ENCODE results near the gene C1QBP. TPM values are rescaled to one million over a fixed set of nuclear protein-coding genes. Genes with fewer than 3 reads are reported as not detected.

C1QBP gene
- total and polyA plus RNA-seq, 2 of the 4 experiments (the other 2 are of a cell fraction): 172 to 173 TPM

DNA sequence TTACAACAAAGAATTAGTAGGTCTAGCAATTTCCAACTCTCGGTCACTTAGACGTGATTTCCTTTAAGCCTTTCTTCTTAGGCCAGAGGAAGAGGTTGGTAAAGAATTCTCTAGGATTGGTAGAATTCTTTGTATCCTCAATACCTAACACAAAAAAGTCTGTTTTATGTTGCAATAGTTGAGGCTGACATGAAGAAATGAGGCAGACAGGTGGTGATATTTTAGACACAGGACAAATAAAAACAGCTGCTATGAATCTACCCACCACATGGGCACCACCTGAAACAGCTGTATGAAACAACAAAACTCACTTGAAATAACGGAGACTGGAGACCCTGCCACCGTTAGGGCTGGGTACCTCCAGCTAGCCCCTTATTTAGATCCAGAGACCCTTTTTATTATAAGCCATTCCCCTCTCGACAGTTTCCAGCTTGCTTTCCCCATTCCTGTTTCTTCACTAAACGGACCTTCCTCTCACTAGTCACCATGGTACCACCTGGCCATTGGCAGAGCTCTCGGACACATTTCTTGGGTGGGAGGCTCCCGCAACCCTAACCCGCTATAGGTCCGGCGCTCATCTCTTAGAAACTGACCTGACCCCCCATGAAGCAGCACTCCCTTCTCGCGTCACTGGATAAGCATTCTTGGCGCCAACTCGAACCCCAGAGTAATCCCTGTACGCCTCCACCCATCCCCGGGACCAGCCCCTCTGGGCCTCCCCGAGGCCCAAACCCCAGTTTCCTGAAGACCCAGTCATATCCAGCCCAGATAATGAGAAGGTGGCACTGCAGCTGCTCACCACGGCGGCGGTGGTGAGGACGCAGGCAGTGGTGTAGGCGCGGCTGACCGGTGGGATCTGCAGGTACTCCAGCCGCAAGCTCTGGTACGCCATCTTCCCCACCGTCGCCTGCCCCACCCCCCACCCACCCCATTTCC is 46.6 kb upstream of the C1QBP start, which contains the start of gene DERL2:
DERL2 (minus strand) TSS at position 909 of the 936 bp plus-strand sequence; CDS start at position 892, 17 bp downstream.
- dilution Hi-C loops (cut with HindIII; ENCODE audit: low sequenced_read_pairs, unreplicated experiment): no loop called here
- POLR2A ChIA-PET (ENCODE audit: unreplicated experiment): interaction anchor here (0.7 to 1.1 kb wide), 4 partner anchors 13 to 42 kb away, joined by 3 to 5 read pairs (median 4); a partner anchor contains a TSS
- Histone ChIP-seq H2AK5ac (ENCODE audit: low read depth, low read length) (peak within 1 kb of the TSS; percentile 97), H3K9me1 (ENCODE audit: insufficient read depth, low read length) (no peaks in the 10 kb centered on the region; the same call in 1 of the 2 replicates), H3K9ac (ENCODE audit: low read depth, low read length) (peak within 1 kb of the TSS; percentile 98), H3K4me2 (ENCODE audit: low read depth, low read length) (peak within 1 kb of the TSS; percentile 100), H2BK20ac (ENCODE audit: low read depth, low read length) (no peak within 1 kb of the TSS), H2AFZ (replicated peaks; ENCODE audit: low read length, poor library complexity) (peak within 1 kb of the TSS; percentile 99), H3K36me3 (ENCODE audit: control insufficient read depth, insufficient read depth, low read length) (peaks cover 22% of the 10 kb centered on the region), H3K4me3 (ENCODE audit: insufficient read depth, low read depth, low read length) (peak within 1 kb of the TSS; percentile 97), H3K27me3 (ENCODE audit: control insufficient read depth, insufficient read depth, low read length) (no peaks in the 10 kb centered on the region), H3K23ac (ENCODE audit: low read depth, low read length) (peak within 1 kb of the TSS; percentile 97), H2BK5ac (ENCODE audit: low read depth, low read length, poor library complexity, severe bottlenecking) (peak within 1 kb of the TSS; percentile 96), H4K8ac (ENCODE audit: low read depth in 2 of 2, low read length in 2 of 2) (peak within 1 kb of the TSS; percentile 99 to 100), H4K91ac (ENCODE audit: insufficient read depth, low read depth, low read length) (peak within 1 kb of the TSS; percentile 96), H3K4me1 (ENCODE audit: control insufficient read depth, insufficient read depth, low read length) (peaks cover 2% of the 10 kb centered on the region; the same call in 1 of the 2 replicates), H3K4ac (ENCODE audit: low read depth, low read length) (peak within 1 kb of the TSS; percentile 99), H3K56ac (ENCODE audit: extremely low read depth, insufficient read depth, low read length) (peak within 1 kb of the TSS; percentile 99), H2AK9ac (replicated peaks; ENCODE audit: low read depth, low read length, poor library complexity) (peak within 1 kb of the TSS; percentile 96), H4K20me1 (ENCODE audit: insufficient read depth, low read length) (peaks cover 4% of the 10 kb centered on the region), H3K18ac (ENCODE audit: low read depth, low read length) (peak within 1 kb of the TSS; percentile 82), H4K5ac (ENCODE audit: low read depth, low read length) (peak within 1 kb of the TSS; percentile 97), H2BK15ac (ENCODE audit: low read depth, low read length) (peak within 1 kb of the TSS; percentile 62; the same call in 1 of the 3 replicates), H3K9me3 (ENCODE audit: control insufficient read depth, insufficient read depth, low read length) (no peaks in the 10 kb centered on the region), H2BK120ac (ENCODE audit: low read depth, low read length) (peak within 1 kb of the TSS; percentile 84), H3K27ac (ENCODE audit: insufficient read depth, low read length) (peak within 1 kb of the TSS; percentile 98), H3K14ac (replicated peaks; ENCODE audit: low read depth, low read length) (peak within 1 kb of the TSS; percentile 100), H3K79me1 (ENCODE audit: low read depth in 1 of 2, low read length in 2 of 2) (peaks cover 45 to 69% of the 10 kb centered on the region in 2 experiments)
- in situ Hi-C loops (cut with MboI; ENCODE audit: low sequenced_read_pairs): no loop called here
- intact Hi-C loops (cut with micrococcal nuclease): loop anchor here (1.0 to 5.0 kb wide), 4 partner anchors 31 to 937 kb away; partner anchors contain the start of gene NLRP1
- CTCF ChIA-PET: interaction anchor here (1.0 kb wide), 1 partner anchor 14 kb away, joined by 4 read pairs; no protein-coding TSS in a partner anchor
- 0% methylated on average over 5 of the region's 29 CpGs; no CpG with 5 or more reads in 1 of the 2 experiments for whole genome bisulfite sequencing, 2 experiments (ENCODE audit: extremely low coverage in 2 of 2, insufficient read length in 1 of 2)
- TF ChIP-seq BHLHE40 (IDR thresholded peaks at IDR 0.05; ENCODE audit: low read depth, low read length) (no peak), RAD21 (IDR thresholded peaks at IDR 0.05; ENCODE audit: low read length) (no peak), POLR2A (IDR thresholded peaks at IDR 0.05; ENCODE audit: low read depth, low read length) (no peak), RFX5 (IDR thresholded peaks at IDR 0.05; ENCODE audit: low read depth, low read length) (no peak), MAZ (IDR thresholded peaks at IDR 0.05; ENCODE audit: borderline replicate concordance, low read depth, low read length) (no peak), CHD1 (IDR thresholded peaks at IDR 0.05; ENCODE audit: low read depth, low read length) (0 out of 2 replicates have a peak, but pooled peaks have one; percentile 66), RCOR1 (IDR thresholded peaks at IDR 0.05; ENCODE audit: insufficient replicate concordance, low read length) (no peak), CEBPB (IDR thresholded peaks at IDR 0.05; ENCODE audit: low read depth, low read length) (peak; percentile 61; the same call in 1 of the 2 replicates), MXI1 (IDR thresholded peaks at IDR 0.05; ENCODE audit: borderline replicate concordance, low read depth, low read length) (0 out of 2 replicates have a peak, but pooled peaks have one; percentile 17), FOS (IDR thresholded peaks at IDR 0.05; ENCODE audit: low read depth, low read length) (no peak)
- TF ChIP-seq, protein P1, sequence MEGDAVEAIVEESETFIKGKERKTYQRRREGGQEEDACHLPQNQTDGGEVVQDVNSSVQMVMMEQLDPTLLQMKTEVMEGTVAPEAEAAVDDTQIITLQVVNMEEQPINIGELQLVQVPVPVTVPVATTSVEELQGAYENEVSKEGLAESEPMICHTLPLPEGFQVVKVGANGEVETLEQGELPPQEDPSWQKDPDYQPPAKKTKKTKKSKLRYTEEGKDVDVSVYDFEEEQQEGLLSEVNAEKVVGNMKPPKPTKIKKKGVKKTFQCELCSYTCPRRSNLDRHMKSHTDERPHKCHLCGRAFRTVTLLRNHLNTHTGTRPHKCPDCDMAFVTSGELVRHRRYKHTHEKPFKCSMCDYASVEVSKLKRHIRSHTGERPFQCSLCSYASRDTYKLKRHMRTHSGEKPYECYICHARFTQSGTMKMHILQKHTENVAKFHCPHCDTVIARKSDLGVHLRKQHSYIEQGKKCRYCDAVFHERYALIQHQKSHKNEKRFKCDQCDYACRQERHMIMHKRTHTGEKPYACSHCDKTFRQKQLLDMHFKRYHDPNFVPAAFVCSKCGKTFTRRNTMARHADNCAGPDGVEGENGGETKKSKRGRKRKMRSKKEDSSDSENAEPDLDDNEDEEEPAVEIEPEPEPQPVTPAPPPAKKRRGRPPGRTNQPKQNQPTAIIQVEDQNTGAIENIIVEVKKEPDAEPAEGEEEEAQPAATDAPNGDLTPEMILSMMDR (conservative IDR thresholded peaks at IDR 0.05; ENCODE audit: low read depth, low read length): no peak
- BruUV-seq (replicated peaks): TSS peak; percentile 30
- DNase-seq: peak; percentile 44
- peak; percentile 27 for ATAC-seq (ENCODE audit: low read depth)
